HepG2 (cell line): ENCODE measurements around the gene RABGAP1. TPM values are rescaled to one million over a fixed set of nuclear protein-coding genes. Genes with fewer than 3 reads are reported as not detected.

Source experiments
- BRD4 ChIP-seq: sonication (generic); formaldehyde crosslinking; IDR thresholded peaks from 2 replicates; pipeline ENCODE4 v1.4.0; 2020; ENCODE audit warnings: missing genetic modification reagents
- JUND ChIP-seq: sonication (generic); formaldehyde crosslinking; IDR thresholded peaks from 2 replicates; pipeline ENCODE4 v1.8.0; 2022; ENCODE audit warnings: mild to moderate bottlenecking, missing genetic modification reagents
- PHF21A ChIP-seq: sonication (generic); formaldehyde crosslinking; IDR thresholded peaks from 2 replicates; pipeline ENCODE4 v1.5.0; 2020; ENCODE audit warnings: mild to moderate bottlenecking, missing genetic modification reagents
- POLR2A ChIP-seq, 2 experiments: IDR thresholded peaks; 2 replicates each; pipeline ENCODE4 v1.6.1; 2011; ENCODE audit warnings: low read depth in 2 of 2, low read length in 2 of 2, mild to moderate bottlenecking in 1 of 2, moderate library complexity in 1 of 2; ENCODE audit not compliant: insufficient read depth in 1 of 2
- RFX3 ChIP-seq: IDR thresholded peaks from 2 replicates; pipeline ENCODE4 v1.6.1; 2016; ENCODE audit warnings: missing biosample characterization, missing genetic modification reagents
- ZFP90 ChIP-seq: sonication (generic); formaldehyde crosslinking; IDR thresholded peaks from 2 replicates; pipeline ENCODE4 v1.8.0; 2022; ENCODE audit warnings: missing genetic modification reagents, mild to moderate bottlenecking, inconsistent platforms, borderline replicate concordance
- ZNF570 ChIP-seq: sonication (generic); formaldehyde crosslinking; IDR thresholded peaks from 2 replicates; pipeline ENCODE4 v1.4.0; 2020; ENCODE audit warnings: mild to moderate bottlenecking, missing genetic modification reagents, borderline replicate concordance
- ZNF615 ChIP-seq: sonication (generic); formaldehyde crosslinking; IDR thresholded peaks from 2 replicates; pipeline ENCODE4 v1.5.0; 2020; ENCODE audit warnings: mild to moderate bottlenecking, missing genetic modification reagents, borderline replicate concordance
- ZNF749 ChIP-seq: sonication (generic); formaldehyde crosslinking; IDR thresholded peaks from 2 replicates; pipeline ENCODE4 v1.8.0; 2022; ENCODE audit warnings: mild to moderate bottlenecking, missing genetic modification reagents, moderate library complexity, borderline replicate concordance
- ZNF839 ChIP-seq: sonication (generic); formaldehyde crosslinking; IDR thresholded peaks from 2 replicates; pipeline ENCODE4 v1.4.0; 2020; ENCODE audit warnings: missing genetic modification reagents, mild to moderate bottlenecking, borderline replicate concordance
- polyA plus RNA-seq, 8 experiments: library from polyadenylated mRNA; depleted of rRNA in 3 of 8; stranded (reverse) in 7 of 8; unstranded in 1 of 8; fragments of >200 nt; fragmentation: Illumina TruSeq in 4 of 8; extraction: Trizol in 4 of 8; gene quantifications; 2 replicates each; pipeline versions ENCODE4 v1.2.1 to v1.2.3, GENCODE V29; 2011 to 2016; ENCODE audit warnings: low read depth in 4 of 8, missing spikeins in 1 of 8, mixed read lengths in 1 of 8; ENCODE audit not compliant: insufficient read depth in 1 of 8
- total RNA-seq, 5 experiments: library from RNA; depleted of rRNA; stranded (reverse); fragments of >200 nt; fragmentation: Illumina TruSeq; extraction: Trizol; gene quantifications; 2 replicates each; pipeline ENCODE4 v1.2.3, GENCODE V29; 2016; ENCODE audit warnings: low read depth in 1 of 5
- TF ChIP-seq, protein P1 (sequence below): sonication (generic); formaldehyde crosslinking; IDR thresholded peaks from 2 replicates; pipeline ENCODE4 v1.5.1; 2020; ENCODE audit warnings: mild to moderate bottlenecking, missing genetic modification reagents
- TF ChIP-seq, protein P2 (sequence below): sonication (generic); formaldehyde crosslinking; conservative IDR thresholded peaks from 2 replicates; pipeline ENCODE4 v1.4.0; 2020; ENCODE audit warnings: missing genetic modification reagents
- TF ChIP-seq, protein P3 (sequence below): sonication (generic); formaldehyde crosslinking; IDR thresholded peaks from 2 replicates; pipeline ENCODE4 v1.8.1; 2023; ENCODE audit warnings: mild to moderate bottlenecking, moderate library complexity, missing genetic modification reagents
- TF ChIP-seq, protein P4 (sequence below): sonication (generic); formaldehyde crosslinking; conservative IDR thresholded peaks from 2 replicates; pipeline ENCODE4 v1.4.0; 2020; ENCODE audit warnings: missing genetic modification reagents
- TF ChIP-seq, protein P5 (sequence below): sonication (generic); formaldehyde crosslinking; IDR thresholded peaks from 2 replicates; pipeline ENCODE4 v1.9.0; 2021; ENCODE audit warnings: mild to moderate bottlenecking, missing genetic modification reagents

The RABGAP1 gene
- total and polyA plus RNA-seq, 2 of the 13 experiments (the other 11 are each of a cell fraction or from before 2014, with no cell fraction given), result 19.1 to 19.3 TPM

DNA sequence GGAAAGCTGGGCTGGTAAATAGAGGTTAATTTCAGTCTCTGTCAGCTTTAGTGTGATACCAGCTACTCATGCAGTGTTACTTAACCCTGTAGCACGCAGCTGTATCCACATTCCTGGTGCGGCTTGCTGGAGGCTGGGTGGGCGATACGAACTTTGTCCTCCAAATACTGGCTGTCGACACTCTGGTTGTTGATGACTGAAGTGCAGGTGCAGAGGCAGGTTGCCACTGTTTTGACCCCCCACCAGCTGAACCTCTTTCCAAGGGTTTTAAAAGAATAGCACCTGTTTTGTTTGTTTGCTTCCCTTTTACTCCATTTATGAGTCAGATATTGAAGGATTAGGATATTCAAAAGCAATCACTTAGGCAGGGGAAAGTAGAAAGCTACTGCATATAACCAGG is 4.4 kb upstream of the RABGAP1 start (continued):
- TF ChIP-seq, protein P1, sequence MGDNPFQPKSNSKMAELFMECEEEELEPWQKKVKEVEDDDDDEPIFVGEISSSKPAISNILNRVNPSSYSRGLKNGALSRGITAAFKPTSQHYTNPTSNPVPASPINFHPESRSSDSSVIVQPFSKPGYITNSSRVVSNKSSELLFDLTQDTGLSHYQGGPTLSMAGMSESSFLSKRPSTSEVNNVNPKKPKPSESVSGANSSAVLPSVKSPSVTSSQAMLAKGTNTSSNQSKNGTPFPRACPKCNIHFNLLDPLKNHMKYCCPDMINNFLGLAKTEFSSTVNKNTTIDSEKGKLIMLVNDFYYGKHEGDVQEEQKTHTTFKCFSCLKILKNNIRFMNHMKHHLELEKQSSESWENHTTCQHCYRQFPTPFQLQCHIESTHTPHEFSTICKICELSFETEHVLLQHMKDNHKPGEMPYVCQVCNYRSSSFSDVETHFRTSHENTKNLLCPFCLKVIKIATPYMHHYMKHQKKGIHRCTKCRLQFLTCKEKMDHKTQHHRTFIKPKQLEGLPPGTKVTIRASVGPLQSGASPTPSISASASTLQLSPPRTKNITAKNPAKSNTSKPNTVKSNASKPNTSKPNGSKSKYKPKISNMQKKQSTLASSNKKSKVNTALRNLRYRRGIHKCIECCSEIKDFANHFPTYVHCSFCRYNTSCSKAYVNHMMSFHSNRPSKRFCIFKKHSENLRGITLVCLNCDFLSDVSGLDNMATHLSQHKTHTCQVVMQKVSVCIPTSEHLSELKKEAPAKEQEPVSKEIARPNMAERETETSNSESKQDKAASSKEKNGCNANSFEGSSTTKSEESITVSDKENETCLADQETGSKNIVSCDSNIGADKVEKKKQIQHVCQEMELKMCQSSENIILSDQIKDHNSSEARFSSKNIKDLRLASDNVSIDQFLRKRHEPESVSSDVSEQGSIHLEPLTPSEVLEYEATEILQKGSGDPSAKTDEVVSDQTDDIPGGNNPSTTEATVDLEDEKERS (CRISPR knock-in tag), result no peak
- TF ChIP-seq, protein P2, sequence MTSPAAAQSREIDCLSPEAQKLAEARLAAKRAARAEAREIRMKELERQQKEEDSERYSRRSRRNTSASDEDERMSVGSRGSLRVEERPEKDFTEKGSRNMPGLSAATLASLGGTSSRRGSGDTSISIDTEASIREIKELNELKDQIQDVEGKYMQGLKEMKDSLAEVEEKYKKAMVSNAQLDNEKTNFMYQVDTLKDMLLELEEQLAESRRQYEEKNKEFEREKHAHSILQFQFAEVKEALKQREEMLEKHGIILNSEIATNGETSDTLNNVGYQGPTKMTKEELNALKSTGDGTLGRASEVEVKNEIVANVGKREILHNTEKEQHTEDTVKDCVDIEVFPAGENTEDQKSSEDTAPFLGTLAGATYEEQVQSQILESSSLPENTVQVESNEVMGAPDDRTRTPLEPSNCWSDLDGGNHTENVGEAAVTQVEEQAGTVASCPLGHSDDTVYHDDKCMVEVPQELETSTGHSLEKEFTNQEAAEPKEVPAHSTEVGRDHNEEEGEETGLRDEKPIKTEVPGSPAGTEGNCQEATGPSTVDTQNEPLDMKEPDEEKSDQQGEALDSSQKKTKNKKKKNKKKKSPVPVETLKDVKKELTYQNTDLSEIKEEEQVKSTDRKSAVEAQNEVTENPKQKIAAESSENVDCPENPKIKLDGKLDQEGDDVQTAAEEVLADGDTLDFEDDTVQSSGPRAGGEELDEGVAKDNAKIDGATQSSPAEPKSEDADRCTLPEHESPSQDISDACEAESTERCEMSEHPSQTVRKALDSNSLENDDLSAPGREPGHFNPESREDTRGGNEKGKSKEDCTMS (CRISPR knock-in tag), result no peak
- TF ChIP-seq, protein P3, sequence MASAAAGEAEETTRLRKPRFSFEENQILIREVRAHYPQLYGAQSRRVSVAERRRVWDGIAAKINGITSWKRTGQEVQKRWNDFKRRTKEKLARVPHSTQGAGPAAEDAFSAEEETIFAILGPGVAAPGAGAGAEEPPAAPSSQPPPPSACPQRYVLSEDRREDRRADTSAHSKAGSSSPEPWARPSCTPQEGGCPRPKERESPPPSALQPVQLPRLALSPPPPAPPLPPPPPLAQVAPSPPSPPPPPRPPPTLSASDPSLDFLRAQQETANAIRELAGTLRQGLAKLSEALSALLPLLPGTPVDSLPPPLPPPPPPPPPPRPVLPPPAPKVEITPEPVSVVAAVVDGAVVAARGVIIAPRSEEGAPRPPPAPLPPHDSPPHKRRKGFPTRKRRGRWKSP (CRISPR knock-in tag), result no peak
- TF ChIP-seq POLR2A (IDR thresholded peaks at IDR 0.05; ENCODE audit: insufficient read depth in 1 of 2, low read depth in 2 of 2, low read length in 2 of 2) (no peak), ZNF839 (CRISPR knock-in tag) (no peak), ZNF615 (CRISPR knock-in tag) (no peak), PHF21A (CRISPR knock-in tag) (peak; percentile 56; the same call in 1 of the 2 replicates), BRD4 (no peak), JUND (no peak), ZNF570 (CRISPR knock-in tag) (no peak), ZNF749 (CRISPR knock-in tag) (no peak), RFX3 (CRISPR knock-in tag) (no peak), ZFP90 (no peak)
- TF ChIP-seq, protein P4, sequence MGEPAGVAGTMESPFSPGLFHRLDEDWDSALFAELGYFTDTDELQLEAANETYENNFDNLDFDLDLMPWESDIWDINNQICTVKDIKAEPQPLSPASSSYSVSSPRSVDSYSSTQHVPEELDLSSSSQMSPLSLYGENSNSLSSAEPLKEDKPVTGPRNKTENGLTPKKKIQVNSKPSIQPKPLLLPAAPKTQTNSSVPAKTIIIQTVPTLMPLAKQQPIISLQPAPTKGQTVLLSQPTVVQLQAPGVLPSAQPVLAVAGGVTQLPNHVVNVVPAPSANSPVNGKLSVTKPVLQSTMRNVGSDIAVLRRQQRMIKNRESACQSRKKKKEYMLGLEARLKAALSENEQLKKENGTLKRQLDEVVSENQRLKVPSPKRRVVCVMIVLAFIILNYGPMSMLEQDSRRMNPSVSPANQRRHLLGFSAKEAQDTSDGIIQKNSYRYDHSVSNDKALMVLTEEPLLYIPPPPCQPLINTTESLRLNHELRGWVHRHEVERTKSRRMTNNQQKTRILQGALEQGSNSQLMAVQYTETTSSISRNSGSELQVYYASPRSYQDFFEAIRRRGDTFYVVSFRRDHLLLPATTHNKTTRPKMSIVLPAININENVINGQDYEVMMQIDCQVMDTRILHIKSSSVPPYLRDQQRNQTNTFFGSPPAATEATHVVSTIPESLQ (CRISPR knock-in tag), result no peak
- TF ChIP-seq, protein P5, sequence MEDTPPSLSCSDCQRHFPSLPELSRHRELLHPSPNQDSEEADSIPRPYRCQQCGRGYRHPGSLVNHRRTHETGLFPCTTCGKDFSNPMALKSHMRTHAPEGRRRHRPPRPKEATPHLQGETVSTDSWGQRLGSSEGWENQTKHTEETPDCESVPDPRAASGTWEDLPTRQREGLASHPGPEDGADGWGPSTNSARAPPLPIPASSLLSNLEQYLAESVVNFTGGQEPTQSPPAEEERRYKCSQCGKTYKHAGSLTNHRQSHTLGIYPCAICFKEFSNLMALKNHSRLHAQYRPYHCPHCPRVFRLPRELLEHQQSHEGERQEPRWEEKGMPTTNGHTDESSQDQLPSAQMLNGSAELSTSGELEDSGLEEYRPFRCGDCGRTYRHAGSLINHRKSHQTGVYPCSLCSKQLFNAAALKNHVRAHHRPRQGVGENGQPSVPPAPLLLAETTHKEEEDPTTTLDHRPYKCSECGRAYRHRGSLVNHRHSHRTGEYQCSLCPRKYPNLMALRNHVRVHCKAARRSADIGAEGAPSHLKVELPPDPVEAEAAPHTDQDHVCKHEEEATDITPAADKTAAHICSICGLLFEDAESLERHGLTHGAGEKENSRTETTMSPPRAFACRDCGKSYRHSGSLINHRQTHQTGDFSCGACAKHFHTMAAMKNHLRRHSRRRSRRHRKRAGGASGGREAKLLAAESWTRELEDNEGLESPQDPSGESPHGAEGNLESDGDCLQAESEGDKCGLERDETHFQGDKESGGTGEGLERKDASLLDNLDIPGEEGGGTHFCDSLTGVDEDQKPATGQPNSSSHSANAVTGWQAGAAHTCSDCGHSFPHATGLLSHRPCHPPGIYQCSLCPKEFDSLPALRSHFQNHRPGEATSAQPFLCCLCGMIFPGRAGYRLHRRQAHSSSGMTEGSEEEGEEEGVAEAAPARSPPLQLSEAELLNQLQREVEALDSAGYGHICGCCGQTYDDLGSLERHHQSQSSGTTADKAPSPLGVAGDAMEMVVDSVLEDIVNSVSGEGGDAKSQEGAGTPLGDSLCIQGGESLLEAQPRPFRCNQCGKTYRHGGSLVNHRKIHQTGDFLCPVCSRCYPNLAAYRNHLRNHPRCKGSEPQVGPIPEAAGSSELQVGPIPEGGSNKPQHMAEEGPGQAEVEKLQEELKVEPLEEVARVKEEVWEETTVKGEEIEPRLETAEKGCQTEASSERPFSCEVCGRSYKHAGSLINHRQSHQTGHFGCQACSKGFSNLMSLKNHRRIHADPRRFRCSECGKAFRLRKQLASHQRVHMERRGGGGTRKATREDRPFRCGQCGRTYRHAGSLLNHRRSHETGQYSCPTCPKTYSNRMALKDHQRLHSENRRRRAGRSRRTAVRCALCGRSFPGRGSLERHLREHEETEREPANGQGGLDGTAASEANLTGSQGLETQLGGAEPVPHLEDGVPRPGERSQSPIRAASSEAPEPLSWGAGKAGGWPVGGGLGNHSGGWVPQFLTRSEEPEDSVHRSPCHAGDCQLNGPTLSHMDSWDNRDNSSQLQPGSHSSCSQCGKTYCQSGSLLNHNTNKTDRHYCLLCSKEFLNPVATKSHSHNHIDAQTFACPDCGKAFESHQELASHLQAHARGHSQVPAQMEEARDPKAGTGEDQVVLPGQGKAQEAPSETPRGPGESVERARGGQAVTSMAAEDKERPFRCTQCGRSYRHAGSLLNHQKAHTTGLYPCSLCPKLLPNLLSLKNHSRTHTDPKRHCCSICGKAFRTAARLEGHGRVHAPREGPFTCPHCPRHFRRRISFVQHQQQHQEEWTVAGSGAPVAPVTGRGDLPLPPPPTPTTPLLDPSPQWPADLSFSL, result no peak
